ENCODE results near the gene VAV2. TPM values are rescaled to one million over a fixed set of nuclear protein-coding genes. Genes with fewer than 3 reads are reported as not detected.
A peak's percentile ranks its signal among the peaks of the same experiment; 100 is the strongest.

The VAV2 gene
- total and polyA plus RNA-seq, 7 donors, result 3.8 to 23.3 (median 7.2) TPM

- no peaks in the 10 kb centered on the region for H3K9me3 ChIP-seq
- H3K4me1 ChIP-seq, result peaks cover 0 to 20% (median 16%) of the 10 kb centered on the region in 4 donors
- H3K36me3 ChIP-seq, result no peaks in the 10 kb centered on the region
- TF ChIP-seq POLR2AphosphoS5 (IDR thresholded peaks at IDR 0.05) (no peak), EP300 (IDR thresholded peaks at IDR 0.05) (no peak), POLR2A (IDR thresholded peaks at IDR 0.05) (no peak), CTCF (IDR thresholded peaks at IDR 0.05) (no peak)
- H3K4me3 ChIP-seq, result peak overlapping the region in 1 of 4 donors; percentile 8
- peak; percentile 59 for DNase-seq
- peak overlapping the region in 1 of 4 donors; percentile 16 for H3K27ac ChIP-seq
- intact Hi-C loops (cut with DNase I), result no loop called here
- WGBS, 2 donors, result 87 to 89% methylated on average over 22 of the region's 22 CpGs
- no peaks in the 10 kb centered on the region for H3K27me3 ChIP-seq
Measured at GRCh38 chr9:133979921-133980863, 11.9 kb downstream of the VAV2 start.

- no peaks in the 10 kb centered on the region for H3K9me3 ChIP-seq
- H3K27me3 ChIP-seq, result no peaks in the 10 kb centered on the region
- no peaks in the 10 kb centered on the region for H3K36me3 ChIP-seq
- WGBS, 2 donors, result 61 to 80% methylated on average over 37 of the region's 37 CpGs
- intact Hi-C loops (cut with DNase I), result no loop called here
- H3K4me1 ChIP-seq, result peaks cover 0 to 20% (median 16%) of the 10 kb centered on the region in 4 donors
- H3K27ac ChIP-seq, result peak overlapping the region in 1 of 4 donors; percentile 16
- H3K4me3 ChIP-seq, result peak overlapping the region in 3 of 4 donors; percentile 8 to 34 (median 31)
- TF ChIP-seq CTCF (IDR thresholded peaks at IDR 0.05) (no peak), EP300 (IDR thresholded peaks at IDR 0.05) (no peak), POLR2AphosphoS5 (IDR thresholded peaks at IDR 0.05) (no peak), POLR2A (IDR thresholded peaks at IDR 0.05) (no peak)
- peak; percentile 73 for DNase-seq
Measured at GRCh38 chr9:133979273-133979920, 12.7 kb downstream of the VAV2 start.

GRCh38 chr9:133978899-133979272, 13.2 kb downstream of the VAV2 start:
- peak; percentile 63 for DNase-seq
- intact Hi-C loops (cut with DNase I), result no loop called here
- Histone ChIP-seq H3K27me3 (no peaks in the 10 kb centered on the region), H3K36me3 (no peaks in the 10 kb centered on the region), H3K4me3 (peak overlapping the region in 3 of 4 donors; percentile 8 to 34 (median 31)), H3K4me1 (peaks cover 0 to 20% (median 16%) of the 10 kb centered on the region in 4 donors), H3K9me3 (no peaks in the 10 kb centered on the region), H3K27ac (no peak overlapping the region)
- no peak for TF ChIP-seq POLR2AphosphoS5 (IDR thresholded peaks at IDR 0.05)
- no peak for TF ChIP-seq CTCF (IDR thresholded peaks at IDR 0.05)
- no peak for TF ChIP-seq EP300 (IDR thresholded peaks at IDR 0.05)
- TF ChIP-seq POLR2A (IDR thresholded peaks at IDR 0.05), result no peak
- WGBS, 2 donors, result 80 to 88% methylated on average over 16 of the region's 16 CpGs

- H3K9me3 ChIP-seq, result no peaks in the 10 kb centered on the region
- peak; percentile 47 for DNase-seq
- whole genome bisulfite sequencing, 2 donors, result 88 to 89% methylated on average over 13 of the region's 13 CpGs
- TF ChIP-seq POLR2AphosphoS5 (IDR thresholded peaks at IDR 0.05) (no peak), EP300 (IDR thresholded peaks at IDR 0.05) (no peak), CTCF (IDR thresholded peaks at IDR 0.05) (no peak), POLR2A (IDR thresholded peaks at IDR 0.05) (no peak)
- intact Hi-C loops (cut with DNase I), result no loop called here
- no peak overlapping the region for H3K4me3 ChIP-seq
- H3K27me3 ChIP-seq, result no peaks in the 10 kb centered on the region
- H3K36me3 ChIP-seq, result no peaks in the 10 kb centered on the region
- peaks cover 0 to 20% (median 16%) of the 10 kb centered on the region in 4 donors for H3K4me1 ChIP-seq
- H3K27ac ChIP-seq, result no peak overlapping the region
Measured at GRCh38 chr9:133978226-133978898, 13.8 kb downstream of the VAV2 start.

All from sigmoid colon (tissue), 7 donors.